NT2/D1 (cell line): ENCODE measurements around the gene SNRPA1.

Experiments used
- SUZ12 ChIP-seq: IDR thresholded peaks from 2 replicates; pipeline ENCODE4 v1.6.1; 2011; ENCODE audit not compliant: insufficient read length, insufficient read depth; ENCODE audit errors: extremely low read depth
- YY1 ChIP-seq: IDR thresholded peaks from 2 replicates; pipeline ENCODE4 v1.6.1; 2011; ENCODE audit not compliant: insufficient read length, insufficient read depth

DNA sequence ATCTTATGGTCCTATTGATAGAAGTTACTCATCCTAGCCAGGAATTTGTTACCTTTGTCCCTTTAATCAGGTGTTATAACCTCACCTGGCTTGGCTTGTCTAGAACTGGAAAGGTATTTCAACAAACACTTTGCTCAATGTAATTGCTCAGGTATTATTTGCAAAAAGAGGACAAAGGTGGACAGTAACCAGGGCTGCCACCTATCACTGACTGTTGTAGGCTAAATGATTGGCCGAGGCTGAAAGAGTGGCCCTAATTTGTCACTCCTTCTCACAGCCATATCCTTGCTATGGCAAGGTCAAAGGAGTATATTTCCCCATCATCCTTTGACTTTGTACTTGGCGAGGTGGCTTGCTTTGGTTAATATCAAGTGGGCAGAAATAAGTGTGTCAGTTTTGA, 15.0 kb downstream of the SNRPA1 start:
- TF ChIP-seq YY1 (no peak), SUZ12 (no peak)
